Measurements from ENCODE around the gene TCHHL1.
"Not testable (repeated sequence)": the region's sequence is repeated elsewhere in the genome, so short reads cannot be mapped to it uniquely, and the experiment has no call there.

The TCHHL1 gene

DNA sequence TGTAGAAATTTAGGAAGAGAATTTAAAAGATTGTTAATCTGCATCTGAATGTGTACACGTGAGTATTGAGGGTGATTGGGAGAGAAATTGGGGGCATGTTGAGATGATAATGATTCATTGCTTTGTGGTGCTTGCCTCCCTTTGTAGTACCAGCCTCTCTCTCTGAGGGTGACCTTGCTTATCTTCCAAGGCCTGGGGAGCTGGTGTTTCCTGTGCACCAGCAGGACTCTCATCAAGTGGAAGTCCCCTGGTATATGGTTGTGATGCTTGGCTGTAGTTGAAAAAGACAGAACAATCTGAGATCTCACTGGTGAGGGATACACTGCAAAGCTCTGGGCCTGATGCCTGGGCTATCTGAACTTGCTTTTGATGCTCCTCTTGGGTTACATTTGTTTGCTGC lies 4.0 kb downstream of the TCHHL1 start:
- no peak for DNase-seq

DNA sequence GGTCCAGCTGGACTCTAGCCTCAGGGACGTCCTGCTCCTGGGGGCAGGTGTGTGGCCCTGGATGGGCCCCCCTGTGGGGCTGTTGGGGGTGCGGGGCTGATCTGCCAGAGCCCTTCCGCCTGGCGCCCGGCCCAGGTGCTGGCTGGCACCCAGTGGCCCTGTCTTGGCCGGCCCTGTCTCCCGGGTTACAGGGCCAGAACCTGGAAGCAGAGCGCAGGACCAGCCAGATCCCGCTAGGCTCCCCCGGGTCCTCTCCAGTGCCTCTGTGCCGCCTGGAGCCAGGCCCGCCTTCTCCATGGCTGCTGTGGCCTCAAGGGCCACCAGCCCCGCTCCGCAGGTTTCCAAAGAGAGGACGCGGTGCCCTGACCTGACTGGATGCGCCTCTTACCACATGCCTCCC lies 7.8 kb downstream of the TCHHL1 start:
- not testable (repeated sequence) for DNase-seq

DNA sequence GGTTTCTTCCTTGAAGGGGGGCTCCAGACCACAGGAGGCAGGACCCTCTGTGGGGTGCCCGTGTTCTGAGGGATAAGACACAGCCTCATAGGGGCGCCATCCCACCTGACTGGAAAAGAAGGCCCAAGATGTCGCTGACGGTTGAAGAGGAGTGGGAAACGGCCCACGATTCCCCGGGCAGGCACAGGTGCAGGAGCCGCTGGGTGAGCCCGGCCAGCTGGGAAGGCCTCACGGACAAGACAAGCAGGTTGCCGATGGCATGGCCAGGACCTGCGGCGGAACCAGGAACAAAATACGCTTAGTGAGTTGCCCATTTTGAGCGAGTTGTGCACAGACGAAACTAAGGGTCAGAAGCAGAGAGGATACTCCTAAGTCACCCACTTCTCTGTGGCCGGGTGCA lies 8.4 kb downstream of the TCHHL1 start:
- DNase-seq = not testable (repeated sequence)

DNA sequence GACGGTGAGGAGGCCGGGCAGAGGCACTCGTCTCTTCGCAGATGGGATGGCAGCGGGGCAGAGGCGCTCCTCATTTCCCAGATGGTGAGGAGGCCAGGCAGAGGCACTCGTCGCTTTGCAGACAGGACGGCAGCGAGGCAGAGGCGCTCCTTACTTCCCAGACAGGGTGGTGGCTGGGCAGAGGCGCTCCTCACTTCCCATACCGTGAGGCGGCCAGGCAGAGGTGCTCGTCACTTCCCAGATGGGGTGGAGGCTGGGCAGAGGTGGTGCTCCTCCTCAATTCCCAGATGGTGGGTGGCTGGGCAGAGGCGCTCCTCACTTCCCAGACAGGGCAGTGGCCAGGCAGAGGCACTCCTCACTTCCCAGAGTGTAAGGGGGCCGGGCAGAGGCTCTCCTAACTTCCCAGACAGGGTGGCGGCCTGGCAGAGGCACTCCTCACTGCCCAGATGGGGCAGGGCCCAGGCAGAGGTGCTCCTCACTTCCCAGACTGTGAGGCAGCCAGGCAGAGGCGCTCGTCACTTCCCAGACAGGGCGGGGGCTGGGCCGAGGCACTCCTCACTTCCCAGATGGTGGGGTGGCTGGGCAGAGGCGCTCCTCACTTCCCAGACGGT lies 9.9 kb downstream of the TCHHL1 start:
- no peak for DNase-seq

DNA sequence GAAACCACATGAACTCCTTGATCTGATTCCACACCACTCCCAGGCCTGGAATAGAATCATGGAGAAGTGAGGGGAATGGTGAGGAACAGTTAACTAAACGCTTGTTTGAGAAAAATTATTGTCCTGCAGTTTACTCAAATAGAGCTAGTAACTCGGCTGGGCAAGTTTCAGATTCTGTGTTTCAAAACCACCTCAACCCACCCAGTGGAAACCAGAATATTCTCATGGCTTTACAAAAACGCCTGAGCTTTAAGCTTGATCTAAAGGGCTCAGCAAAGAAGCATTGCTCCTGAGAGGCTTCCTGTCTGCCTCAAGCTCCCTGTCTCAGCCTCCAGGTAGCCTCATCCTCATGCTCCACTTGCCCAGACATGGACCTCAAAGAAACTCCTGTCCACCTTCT lies 16.6 kb downstream of the TCHHL1 start:
- no peak for DNase-seq

DNA sequence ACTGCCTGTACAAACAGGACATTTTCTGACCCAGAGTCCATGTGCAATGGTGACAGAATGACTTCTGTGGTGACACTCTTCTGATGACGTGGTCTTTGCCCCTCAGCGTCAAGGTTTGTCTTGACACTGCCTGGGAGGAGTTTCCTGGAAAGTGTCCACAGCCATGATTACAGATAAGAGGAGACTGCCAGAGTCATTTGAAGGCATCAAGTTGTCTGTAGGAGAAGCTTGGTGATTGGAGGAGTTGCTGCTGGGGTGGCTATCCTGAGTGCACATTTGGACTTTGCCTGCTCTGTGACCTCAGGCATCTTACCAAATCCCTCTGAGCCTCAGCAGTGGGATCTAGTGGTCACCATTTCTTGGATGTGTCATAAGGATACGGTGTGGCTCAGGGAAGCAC lies 17.7 kb downstream of the TCHHL1 start:
- DNase-seq = no peak

DNA sequence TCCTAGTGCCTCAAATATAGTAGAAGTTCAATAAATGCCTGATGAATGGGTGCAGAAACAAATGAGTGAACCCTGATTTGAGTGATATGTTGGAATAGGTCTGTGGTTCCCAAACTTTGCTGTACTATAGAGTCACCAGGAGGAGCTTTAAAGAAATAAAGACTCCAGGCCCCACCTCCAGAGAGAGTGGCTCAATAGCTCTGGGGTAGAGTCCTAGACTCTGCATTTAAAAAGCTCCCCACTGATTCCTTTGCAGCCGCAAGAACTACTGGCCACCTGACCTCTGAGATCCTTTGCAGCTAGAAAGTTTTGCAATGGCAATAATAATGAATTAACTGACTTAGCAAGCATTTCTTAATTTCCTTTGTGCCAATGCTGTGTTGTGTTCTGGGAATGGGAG lies 20.9 kb downstream of the TCHHL1 start:
- no peak for DNase-seq

DNA sequence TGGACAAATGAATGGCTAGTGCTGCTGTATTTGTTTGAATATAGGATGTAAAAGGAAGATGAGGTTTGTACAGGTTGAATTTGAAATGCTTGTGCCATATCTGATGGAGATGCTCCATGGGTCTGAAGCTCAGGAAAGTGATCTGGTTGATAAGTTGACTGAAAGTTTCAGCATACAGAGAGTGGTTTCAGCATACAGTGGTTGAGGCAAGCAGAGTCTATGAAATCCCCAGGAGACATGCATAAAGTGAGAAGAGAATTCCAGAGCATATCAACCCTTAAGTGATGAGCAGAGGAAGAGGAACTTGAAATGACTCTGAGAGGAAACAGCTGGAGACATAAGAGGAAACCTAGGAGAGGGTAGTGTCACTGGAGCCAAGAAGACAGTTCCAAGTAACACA lies 21.7 kb downstream of the TCHHL1 start:
- no peak for DNase-seq

DNA sequence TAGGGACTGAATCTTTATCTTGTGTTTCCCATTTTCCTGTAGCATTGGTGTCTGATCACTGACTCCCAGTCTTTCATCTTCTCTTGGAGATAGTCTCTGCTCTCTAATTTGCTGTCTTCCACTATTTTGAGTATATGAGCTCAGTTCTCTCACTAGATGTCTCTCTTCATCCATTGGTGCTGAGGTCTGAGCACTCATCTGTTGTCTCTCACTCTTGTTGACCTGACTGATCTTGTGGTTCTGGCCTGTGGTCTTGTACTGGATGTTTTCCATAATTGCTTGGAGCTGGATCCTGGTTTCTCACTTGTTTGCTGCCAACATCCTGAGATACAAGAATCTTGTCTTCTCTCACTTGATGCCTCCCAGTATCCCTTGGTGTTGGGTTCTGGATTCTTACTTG lies 26.9 kb downstream of the TCHHL1 start:
- DNase-seq = no peak

DNA sequence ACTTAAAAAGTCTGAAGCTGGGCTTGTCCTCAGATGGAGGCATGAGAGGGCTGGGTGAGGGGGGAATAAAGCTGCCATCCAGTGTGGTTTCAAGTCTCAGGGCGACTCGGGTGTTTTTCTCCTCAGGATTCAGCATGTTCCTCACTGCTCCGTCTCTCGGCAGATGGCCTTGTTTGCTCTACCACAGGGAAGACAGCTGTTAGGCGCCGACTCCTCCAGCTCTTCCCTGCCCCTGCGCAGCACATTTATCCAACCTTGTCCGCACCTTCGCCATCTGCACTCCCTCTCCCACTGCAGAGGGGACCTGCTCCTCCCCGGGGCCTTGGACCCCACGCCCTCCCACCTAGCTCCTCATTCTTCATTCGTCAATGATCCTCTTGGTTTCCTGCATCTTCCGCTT lies 35.5 kb downstream of the TCHHL1 start:
- DNase-seq = no peak

DNA sequence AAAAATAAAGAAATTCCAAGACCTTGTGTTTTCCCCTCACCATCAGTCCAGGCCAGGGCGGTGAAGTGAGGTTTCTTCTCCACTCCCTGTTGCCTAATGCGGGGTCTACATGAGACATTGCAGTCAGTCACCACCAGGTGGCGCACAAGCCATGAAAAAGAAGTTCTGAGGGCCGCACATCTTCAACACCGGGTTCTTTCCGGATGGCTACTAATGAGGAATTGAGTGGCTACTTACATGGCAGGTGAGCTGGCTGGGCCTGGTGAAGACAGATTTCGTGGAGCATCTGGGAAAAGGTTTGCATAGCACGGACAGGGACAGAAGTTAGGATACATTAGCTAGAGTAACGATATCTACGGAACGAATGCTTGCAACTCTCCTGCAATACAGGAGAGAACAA lies 36.3 kb downstream of the TCHHL1 start:
- DNase-seq = peak; percentile 91

DNA sequence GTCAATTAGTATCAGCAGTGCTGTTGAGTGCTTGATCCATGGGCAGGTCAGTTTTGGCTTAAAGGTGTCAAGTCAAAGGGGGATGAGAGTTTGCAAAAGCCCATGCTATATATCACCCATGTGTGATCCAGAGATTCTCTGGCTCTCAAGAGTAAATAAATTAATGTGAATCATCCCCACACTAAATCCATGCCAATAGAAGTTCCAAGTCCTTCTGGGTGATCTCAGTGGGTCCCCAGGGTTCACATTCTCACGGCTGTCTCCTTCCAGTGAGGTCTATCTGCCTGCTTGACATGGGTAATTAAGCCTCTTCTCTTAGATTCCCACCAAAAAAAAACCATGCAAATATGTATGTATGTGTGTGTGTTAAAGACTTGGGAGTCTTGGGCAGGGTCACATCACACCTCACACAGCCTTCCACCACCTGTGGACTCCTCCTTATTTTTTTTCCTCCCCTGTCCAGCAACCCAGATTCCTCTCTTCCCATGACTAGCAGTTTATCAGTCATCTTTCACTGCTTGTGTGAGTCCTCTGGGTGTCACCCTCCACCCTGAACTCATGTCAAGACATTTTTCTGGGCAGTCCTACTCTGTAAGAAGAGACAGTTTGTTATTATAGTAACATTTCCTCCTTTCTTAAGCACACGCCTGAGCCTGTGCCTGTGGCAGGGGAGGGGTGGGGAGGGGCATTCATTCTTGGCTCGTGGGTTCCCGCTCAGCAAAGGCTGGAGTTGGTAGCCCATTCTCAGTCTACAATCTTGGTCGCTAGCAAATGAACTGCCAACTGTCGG lies 37.8 kb downstream of the TCHHL1 start:
- no peak for DNase-seq

DNA sequence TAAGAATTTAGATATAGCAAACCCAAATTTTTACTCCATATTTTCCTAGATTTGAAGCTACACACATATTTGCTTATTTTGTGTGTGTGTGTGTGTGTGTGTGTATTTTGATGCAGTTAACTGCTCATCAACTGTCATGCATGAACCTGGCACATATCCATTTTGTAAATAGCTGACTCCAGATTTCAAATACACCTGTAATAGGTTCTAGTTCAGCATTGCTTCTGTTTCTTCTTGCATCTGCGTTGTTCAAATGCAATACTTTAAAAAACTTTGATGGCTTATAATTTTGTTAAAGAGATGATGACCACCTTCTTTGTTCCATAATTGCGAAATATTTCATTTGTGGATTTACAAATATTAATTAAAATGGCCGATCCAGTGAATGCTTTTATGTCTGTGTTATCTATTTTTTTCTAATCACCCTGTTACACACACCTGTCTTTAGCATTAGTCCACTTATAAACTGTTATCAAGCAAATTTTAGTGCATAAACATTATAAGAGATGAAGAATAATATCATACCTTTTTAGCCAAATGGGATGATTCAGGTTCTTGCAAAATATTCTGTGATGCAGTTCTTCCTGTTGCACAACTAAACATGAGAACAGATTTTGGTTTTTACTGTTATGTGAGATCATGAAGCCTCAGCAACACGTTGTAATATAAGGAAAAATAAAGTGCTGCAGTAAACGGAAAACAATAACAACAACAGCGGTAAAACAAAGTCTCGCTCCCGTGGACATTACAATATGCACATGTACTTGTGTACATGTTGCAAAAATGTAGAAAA lies 39.4 kb downstream of the TCHHL1 start:
- no peak for DNase-seq

DNA sequence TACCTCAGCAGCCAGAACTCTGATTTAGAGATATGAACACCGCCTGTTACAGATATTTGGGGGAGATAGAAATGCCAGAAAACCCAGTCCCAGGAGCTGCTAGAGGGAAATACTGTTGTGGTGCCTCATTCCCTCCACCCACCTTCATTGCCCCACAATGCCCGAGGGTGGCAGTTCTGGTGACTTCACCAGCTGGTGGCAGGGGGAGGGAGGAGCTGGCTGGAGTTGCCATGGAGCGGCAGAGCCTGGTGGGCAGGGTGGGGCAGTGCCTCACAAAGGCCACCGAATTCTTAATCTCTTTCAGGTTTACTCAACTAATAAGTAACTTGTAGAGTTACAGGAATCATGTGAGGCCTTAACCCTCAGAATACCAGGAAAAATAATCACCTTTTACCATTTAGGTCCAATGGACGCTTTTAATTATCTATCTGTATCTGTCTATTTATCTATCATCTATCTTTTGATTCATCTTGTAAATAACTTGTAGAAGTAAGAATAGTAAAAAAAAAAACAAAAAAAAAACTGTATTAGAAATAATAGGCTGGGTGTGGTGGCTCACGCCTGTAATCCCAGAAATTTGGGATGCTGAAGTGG lies 40.4 kb downstream of the TCHHL1 start:
- DNase-seq = no peak

DNA sequence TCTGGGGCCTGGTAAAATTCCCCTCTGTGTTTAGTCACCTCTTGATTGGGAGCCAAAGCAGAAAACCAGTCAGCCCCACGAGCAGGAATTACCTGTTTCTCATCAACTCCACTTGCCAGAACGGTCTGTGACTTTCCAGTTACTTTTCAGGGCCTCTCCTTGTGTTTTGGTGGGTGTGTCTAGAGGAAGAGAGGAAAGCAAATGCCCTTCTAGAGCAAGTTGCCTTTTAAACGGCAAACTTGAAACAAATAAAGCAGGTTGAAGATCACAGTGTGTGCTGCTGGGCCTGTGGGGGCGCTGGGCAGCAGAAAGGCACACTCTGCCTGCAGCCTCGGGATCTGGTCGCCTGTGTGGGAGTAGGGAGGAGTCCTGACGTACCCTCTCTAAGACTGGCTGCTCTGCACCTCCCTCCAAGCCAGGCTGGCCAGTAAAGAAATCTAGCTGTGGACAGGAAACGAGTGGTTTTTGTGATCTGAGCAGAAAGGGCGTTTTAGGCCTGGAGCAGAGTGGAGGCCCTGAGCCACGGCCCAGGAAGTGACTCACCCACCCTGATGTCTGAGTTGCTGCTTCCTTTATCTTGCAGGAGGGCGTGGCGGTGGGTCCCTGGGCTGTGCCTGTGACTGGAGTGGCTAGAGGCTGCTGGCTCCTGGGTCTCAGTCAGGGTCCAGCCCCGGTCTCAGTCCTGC lies 41.0 kb downstream of the TCHHL1 start:
- DNase-seq = peak; percentile 100

DNA sequence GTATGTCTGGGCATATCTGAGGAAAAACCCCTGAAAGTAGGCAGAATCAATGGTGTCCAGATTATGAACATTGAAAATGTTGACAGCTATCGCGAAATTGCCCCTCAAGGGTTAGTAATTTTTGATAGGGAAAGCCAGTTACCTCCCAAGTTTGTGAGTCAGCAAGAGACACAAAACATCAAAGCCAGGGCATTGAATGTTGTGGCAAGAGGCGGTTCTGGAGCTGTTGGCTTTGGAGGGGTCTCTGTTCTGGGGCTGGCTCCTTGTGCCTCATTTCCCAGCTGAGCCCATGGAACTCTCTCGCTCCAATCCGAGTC lies 41.5 kb downstream of the TCHHL1 start:
- no peak for DNase-seq

DNA sequence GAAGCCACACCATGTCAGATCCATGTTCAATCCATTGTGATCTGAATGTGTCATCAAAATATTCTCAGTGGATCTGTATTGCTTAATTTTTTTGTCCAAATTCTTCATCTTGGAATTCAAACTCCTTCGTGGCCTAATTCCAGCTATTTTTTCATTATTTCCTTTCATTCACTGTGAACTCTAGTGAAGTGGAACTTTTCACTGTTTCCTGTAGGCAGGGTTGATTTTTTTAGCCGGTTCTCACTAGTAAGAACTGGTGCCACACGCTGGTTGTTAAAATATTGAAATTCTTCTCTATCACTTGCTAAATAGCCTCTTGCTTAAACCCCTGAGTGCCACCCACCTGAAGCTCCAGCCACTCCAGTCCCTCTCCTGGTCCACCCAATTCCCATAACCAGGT lies 44.5 kb downstream of the TCHHL1 start:
- no peak for DNase-seq

DNA sequence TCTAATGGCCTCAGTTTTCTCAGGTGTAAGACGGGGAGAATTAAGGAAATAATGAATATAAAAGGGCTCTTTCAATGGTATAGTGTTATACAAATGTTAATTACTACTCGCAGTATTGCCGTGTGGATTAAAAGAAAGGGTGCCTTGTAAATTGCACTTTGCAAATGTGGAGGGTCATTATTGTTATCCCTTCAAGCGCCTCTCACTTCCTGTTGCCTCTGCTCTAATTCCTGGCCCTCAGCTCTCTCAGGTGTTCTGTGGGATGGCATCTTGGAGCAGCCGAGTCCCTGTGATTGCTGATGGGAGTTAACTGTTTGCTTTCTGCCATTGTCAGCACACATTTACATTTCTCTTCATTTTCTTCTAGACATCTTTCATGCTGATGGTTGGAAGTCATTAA lies 45.0 kb downstream of the TCHHL1 start:
- no peak for DNase-seq

DNA sequence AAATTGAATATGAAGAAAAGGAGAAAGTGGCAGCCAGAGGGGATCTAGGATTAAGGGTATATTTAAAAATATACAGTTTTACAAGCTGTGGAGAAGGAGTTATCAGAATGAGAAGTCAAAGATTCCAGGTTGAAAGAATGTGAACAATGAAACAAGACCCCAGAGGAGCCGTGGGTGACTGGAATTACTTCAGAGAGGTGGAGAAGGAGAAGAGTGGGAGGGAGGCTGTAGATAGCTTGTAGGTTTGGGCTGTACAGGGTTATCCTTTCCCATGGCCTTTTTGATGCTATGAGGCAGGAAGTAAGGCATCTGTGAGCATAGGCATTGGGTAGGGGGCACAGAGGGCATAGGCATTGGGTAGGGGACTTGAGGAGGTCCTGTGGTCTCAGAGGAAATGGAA lies 46.8 kb downstream of the TCHHL1 start:
- no peak for DNase-seq

DNA sequence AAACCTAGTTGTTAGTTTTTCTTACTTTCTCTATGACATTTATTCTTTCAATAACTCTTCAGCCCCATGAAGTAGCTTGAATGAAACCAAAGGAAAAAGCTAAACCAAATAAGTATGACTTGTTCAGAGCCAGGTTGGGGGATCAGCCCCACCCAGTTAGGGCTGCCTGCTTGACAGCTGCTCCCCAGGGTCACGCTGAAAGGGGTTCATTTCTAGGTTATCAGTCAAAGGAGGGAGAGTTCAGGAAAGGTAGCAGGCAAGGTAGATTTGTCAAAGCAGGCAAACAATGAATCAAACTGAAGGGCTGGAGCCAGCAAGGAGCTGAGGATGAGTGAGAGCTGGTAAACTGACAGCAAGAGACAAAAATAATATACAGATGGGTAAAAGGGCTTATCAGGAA lies 49.0 kb downstream of the TCHHL1 start:
- DNase-seq = no peak

DNA sequence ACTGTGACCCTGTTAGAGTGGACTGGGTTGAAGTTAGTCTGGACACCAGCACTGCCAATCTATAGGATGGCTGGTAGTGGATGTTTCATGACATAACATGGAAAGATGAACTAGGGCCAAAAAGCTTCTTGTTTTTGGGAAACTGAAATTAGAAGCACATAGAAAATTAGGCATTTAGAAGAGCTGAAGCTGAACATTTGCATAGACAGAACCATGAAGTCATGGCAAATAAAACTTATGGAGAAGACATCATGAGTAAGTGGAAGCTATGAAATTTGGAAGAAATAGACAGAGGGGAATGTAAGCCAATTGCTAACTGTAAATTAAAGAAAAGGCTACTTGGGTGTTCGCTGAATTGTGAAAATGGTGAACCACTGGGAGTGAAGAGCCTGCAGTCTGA lies 49.4 kb downstream of the TCHHL1 start:
- no peak for DNase-seq

DNA sequence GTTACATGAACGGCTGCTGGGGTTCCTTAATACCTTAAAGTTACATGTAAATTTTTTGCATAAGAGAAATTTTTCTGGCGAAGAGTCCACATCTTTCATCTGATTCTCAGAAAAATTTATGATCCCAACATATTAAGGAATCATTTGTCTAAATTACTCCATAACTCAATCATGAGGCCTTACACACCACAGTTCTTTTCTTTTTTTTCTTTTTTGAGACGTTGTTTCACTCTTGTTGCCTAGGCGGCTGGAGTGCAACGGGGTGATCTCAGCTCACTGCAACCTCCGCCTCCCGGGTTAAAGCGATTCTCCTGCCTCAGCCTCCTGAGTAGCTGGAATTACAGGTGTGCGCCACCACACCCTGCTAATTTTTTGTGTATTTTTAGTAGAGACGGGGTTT lies 50.0 kb downstream of the TCHHL1 start:
- no peak for DNase-seq

Measured in islet precursor cell (in vitro differentiated cells).